ENCODE results near the gene ARFIP1. TPM values are rescaled to one million over a fixed set of nuclear protein-coding genes. Genes with fewer than 3 reads are reported as not detected.

ARFIP1 gene, protein sequence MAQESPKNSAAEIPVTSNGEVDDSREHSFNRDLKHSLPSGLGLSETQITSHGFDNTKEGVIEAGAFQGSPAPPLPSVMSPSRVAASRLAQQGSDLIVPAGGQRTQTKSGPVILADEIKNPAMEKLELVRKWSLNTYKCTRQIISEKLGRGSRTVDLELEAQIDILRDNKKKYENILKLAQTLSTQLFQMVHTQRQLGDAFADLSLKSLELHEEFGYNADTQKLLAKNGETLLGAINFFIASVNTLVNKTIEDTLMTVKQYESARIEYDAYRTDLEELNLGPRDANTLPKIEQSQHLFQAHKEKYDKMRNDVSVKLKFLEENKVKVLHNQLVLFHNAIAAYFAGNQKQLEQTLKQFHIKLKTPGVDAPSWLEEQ
- total RNA-seq = 25.9 and 32.8 TPM in 2 replicates

DNA sequence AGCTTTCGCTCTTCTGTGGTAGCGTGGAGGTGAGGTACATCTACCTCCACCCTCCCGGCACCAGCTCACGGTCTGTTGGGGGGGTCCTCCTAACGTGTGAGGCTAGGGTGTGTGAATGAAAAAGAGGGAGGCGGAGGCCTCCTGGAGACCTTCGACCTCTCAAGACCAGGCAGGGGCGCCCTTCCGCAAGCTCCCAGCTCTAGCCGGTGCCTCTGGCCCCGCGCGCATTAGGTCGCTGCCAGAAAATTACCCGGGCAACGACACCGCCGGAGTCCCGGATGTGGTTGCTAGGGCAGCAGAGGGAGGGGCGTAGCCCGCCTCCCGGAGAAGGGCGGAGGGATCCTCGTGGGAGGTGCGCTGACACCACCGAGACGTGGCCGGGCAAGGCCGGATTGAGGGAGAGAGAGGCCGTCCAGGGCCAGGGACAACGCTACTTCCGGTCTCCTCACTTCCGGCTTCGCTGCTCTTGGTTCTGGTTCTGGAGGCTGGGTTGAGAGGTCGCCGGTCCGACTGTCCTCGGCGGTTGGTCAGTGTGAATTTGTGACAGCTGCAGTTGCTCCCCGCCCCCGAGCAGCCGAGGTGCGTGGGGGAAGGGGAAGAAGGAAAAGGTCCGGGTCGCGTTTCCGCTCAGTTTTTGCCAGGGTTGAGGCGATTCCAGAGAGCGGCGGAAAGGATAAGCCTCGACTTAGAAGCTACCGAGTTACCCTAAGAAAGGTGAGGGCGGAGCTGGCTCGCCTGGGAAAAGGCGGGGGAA is at the start of gene ARFIP1, which contains the start of gene TIGD4:
Gene ARFIP1, plus strand, starts transcription at position 442 of the 754 bp plus-strand sequence. CDS start 49,680 bp downstream, outside the sequence.
Gene TIGD4, minus strand, starts transcription at position 218 of the 754 bp plus-strand sequence. CDS start 8,726 bp downstream, outside the sequence.

DNA sequence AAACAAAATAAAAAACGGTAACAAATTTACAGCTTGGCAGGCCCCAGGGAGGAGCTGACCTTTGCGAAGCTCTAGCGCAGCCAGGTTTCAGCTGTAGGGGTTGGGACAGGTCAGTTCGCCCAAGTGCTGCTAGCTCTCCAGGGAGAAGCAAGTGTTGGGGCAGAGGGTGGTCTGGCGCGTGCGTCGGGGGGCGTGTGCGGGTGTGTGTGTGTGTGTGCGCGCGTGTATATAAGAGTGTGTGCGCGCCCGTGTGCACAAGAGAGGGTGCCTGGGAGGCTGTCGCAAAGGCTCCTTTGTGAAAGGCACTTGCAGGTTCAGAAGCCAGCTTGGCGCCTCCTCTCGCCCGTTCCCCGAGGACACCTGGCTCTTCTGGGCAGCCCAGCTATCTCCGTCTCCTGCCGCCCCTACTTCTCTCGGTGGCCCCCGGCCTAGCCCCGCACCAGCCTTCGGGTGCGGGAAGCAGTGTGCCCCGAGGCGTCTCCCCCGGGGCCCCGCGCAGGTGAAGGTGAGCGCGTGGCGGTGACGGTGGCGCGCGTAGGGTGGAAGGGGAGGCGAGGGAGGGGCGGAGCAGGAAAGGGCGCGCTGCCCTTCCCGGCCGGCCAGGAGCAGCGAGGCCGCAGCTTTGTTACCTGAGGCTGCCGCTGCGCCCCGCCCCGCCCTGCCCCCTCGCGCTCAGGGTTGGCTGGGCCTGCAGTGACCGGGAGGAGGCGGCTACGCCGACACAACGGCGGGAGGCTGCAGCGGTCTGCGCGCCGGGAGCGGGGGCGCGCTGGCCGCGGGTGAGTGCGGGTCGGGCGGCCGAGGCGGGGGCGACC is 156.1 kb downstream of the ARFIP1 start, which contains the start of gene FHDC1:
Gene FHDC1, plus strand, starts transcription at position 693 of the 815 bp plus-strand sequence. CDS start 6,735 bp downstream, outside the sequence.

Other genes starting within 250 kb of the ARFIP1 start
- 15.4 and 27.5 TPM in 2 replicates for gene FBXW7, start 243.9 kb upstream of the ARFIP1 start, total RNA-seq
- 0.72 and 11.0 TPM in 2 replicates for gene TMEM154, start 100.0 kb upstream of the ARFIP1 start, total RNA-seq
- 0.24 TPM in 1 of 2 replicates, not detected in the other for gene TIGD4, start 224 bp upstream of the ARFIP1 start, total RNA-seq
- 0.16 and 0.26 TPM in 2 replicates for gene FHDC1, start 156.4 kb downstream of the ARFIP1 start, total RNA-seq